Liver (tissue), 9 donors: Measurements from ENCODE around the gene SLC6A17. TPM values are rescaled to one million over a fixed set of nuclear protein-coding genes. Genes with fewer than 3 reads are reported as not detected.

Experiments used
- DNase-seq: peaks from one replicate; pipeline ENCODE4 v3.0.0-alpha.2; 2017; ENCODE audit warnings: low spot score
- H3K27ac ChIP-seq, 2 donors: one replicate each; pipeline ENCODE4 v1.7.0; 2013; ENCODE audit warnings: inconsistent platforms in 2 of 2, low read length in 2 of 2, control low read depth in 1 of 2, low read depth in 1 of 2, mild to moderate bottlenecking in 1 of 2
- H3K27me3 ChIP-seq, 4 donors: one replicate each; pipeline versions ENCODE4 v1.6.1 to v1.7.0; 2013; ENCODE audit warnings: low read length in 3 of 4, inconsistent platforms in 1 of 4, mild to moderate bottlenecking in 1 of 4, moderate library complexity in 1 of 4; ENCODE audit not compliant: control insufficient read depth in 4 of 4, insufficient read depth in 4 of 4
- H3K36me3 ChIP-seq, 4 donors: one replicate each; pipeline versions ENCODE4 v1.6.1 to v1.7.0; 2013; ENCODE audit warnings: low read length in 3 of 4, mild to moderate bottlenecking in 3 of 4, low read depth in 1 of 4, moderate library complexity in 1 of 4; ENCODE audit not compliant: control insufficient read depth in 4 of 4, insufficient read depth in 3 of 4
- H3K4me1 ChIP-seq, 4 donors: one replicate each; pipeline versions ENCODE4 v1.6.1 to v1.7.0; 2013; ENCODE audit warnings: low read length in 3 of 4, mild to moderate bottlenecking in 3 of 4, moderate library complexity in 1 of 4; ENCODE audit not compliant: control insufficient read depth in 4 of 4, insufficient read depth in 4 of 4
- H3K4me3 ChIP-seq, 3 donors: one replicate each; pipeline versions ENCODE4 v1.6.1 to v1.7.0; 2013; ENCODE audit warnings: low read length in 3 of 3, control low read depth in 1 of 3, low read depth in 1 of 3, mild to moderate bottlenecking in 1 of 3
- H3K9ac ChIP-seq, 2 donors: one replicate each; pipeline ENCODE4 v1.7.0; 2013; ENCODE audit warnings: low read length in 2 of 2, mild to moderate bottlenecking in 2 of 2, moderate library complexity in 2 of 2, control low read depth in 1 of 2, low read depth in 1 of 2
- H3K9me3 ChIP-seq, 4 donors: one replicate each; pipeline versions ENCODE4 v1.6.1 to v1.7.0; 2013; ENCODE audit warnings: low read length in 3 of 4; ENCODE audit not compliant: control insufficient read depth in 4 of 4
- EGR1 ChIP-seq, 2 donors: IDR thresholded peaks; 2 replicates each; pipeline ENCODE4 v1.6.1; 2016 to 2018; ENCODE audit warnings: antibody characterized with exemption in 2 of 2, low read depth in 2 of 2
- FOXA1 ChIP-seq: IDR thresholded peaks from 2 replicates; pipeline ENCODE4 v1.6.1; 2016; ENCODE audit warnings: antibody characterized with exemption
- FOXA2 ChIP-seq: IDR thresholded peaks from 2 replicates; pipeline ENCODE4 v1.6.1; 2016; ENCODE audit warnings: antibody characterized with exemption
- GABPA ChIP-seq, 2 donors: IDR thresholded peaks in 1 of 2; conservative IDR thresholded peaks in 1 of 2; 2 replicates each; pipeline ENCODE4 v1.6.1; 2016; ENCODE audit warnings: antibody characterized with exemption in 2 of 2, mild to moderate bottlenecking in 1 of 2, moderate library complexity in 1 of 2
- HNF4A ChIP-seq, 2 donors: conservative IDR thresholded peaks; 2 replicates each; pipeline ENCODE4 v1.6.1; 2016; ENCODE audit warnings: antibody characterized with exemption in 2 of 2, mild to moderate bottlenecking in 2 of 2
- HNF4G ChIP-seq: IDR thresholded peaks from 2 replicates; pipeline ENCODE4 v1.6.1; 2016; ENCODE audit warnings: antibody characterized with exemption
- JUND ChIP-seq, 2 donors: IDR thresholded peaks; 2 replicates each; pipeline ENCODE4 v1.6.1; 2016; ENCODE audit warnings: antibody characterized with exemption in 2 of 2
- NR2F2 ChIP-seq: IDR thresholded peaks from 2 replicates; pipeline ENCODE4 v1.6.1; 2016; ENCODE audit warnings: antibody characterized with exemption
- RAD21 ChIP-seq, 2 donors: IDR thresholded peaks; 2 replicates each; pipeline ENCODE4 v1.6.1; 2016; ENCODE audit warnings: antibody characterized with exemption in 2 of 2, mild to moderate bottlenecking in 2 of 2
- RXRA ChIP-seq, 2 donors: IDR thresholded peaks; 2 replicates each; pipeline ENCODE4 v1.6.1; 2017 to 2018; ENCODE audit warnings: antibody characterized with exemption in 2 of 2, mild to moderate bottlenecking in 1 of 2
- SP1 ChIP-seq: IDR thresholded peaks from 2 replicates; pipeline ENCODE4 v1.6.1; 2018; ENCODE audit warnings: antibody characterized with exemption, mild to moderate bottlenecking
- TAF1 ChIP-seq: conservative IDR thresholded peaks from 2 replicates; pipeline ENCODE4 v1.6.1; 2016; ENCODE audit warnings: antibody characterized with exemption, mild to moderate bottlenecking
- YY1 ChIP-seq: IDR thresholded peaks from 2 replicates; pipeline ENCODE4 v1.6.1; 2016; ENCODE audit warnings: antibody characterized with exemption, mild to moderate bottlenecking
- WGBS: extraction: QIAGEN DNeasy Blood & Tissue Kit; methylation state at CpG from one replicate; pipeline ENCODE4 v1.1.7; 2013; 5-methylcytosine and 5-hydroxymethylcytosine counted together
- polyA plus RNA-seq, 2 donors: library from polyadenylated mRNA; stranded (reverse) in 1 of 2; unstranded in 1 of 2; fragments of 200-250 nt in 1 of 2; fragments of >200 nt in 1 of 2; fragmentation: Nextera tagmentation in 1 of 2; extraction: Ambion mirVana in 1 of 2; gene quantifications; one replicate each; pipeline versions ENCODE4 v1.2.1 to v1.2.3, GENCODE V29; 2013 to 2015
- total RNA-seq, 2 donors: library from RNA; depleted of rRNA; stranded (reverse); fragments of >200 nt; gene quantifications; one replicate each; pipeline ENCODE4 v1.2.3, GENCODE V29; 2014
- TF ChIP-seq, protein P1 (sequence below): fragments of 150-350 bp; IDR thresholded peaks from 2 replicates; pipeline ENCODE4 v1.5.1; 2017; ENCODE audit warnings: improper control_type of control experiment, low read depth, low read length; ENCODE audit not compliant: missing input control
- TF ChIP-seq, protein P2 (sequence below): IDR thresholded peaks from 2 replicates; pipeline ENCODE4 v1.6.1; 2016; ENCODE audit warnings: antibody characterized with exemption
- TF ChIP-seq, protein P3 (sequence below): IDR thresholded peaks from 2 replicates; pipeline ENCODE4 v1.6.1; 2016; ENCODE audit warnings: antibody characterized with exemption, mild to moderate bottlenecking
- TF ChIP-seq, protein P4 (sequence below): IDR thresholded peaks from 2 replicates; pipeline ENCODE4 v1.6.1; 2016; ENCODE audit warnings: antibody characterized with exemption
- TF ChIP-seq, protein P5 (sequence below): IDR thresholded peaks from 2 replicates; pipeline ENCODE4 v1.6.1; 2016; ENCODE audit warnings: antibody characterized with exemption
- donor health status: healthy.
- donor health status: healthy.
- donor health status: healthy.
- donor health status: healthy.
- donor health status: healthy.

Gene SLC6A17
- total and polyA plus RNA-seq, 4 donors, result not detected

DNA sequence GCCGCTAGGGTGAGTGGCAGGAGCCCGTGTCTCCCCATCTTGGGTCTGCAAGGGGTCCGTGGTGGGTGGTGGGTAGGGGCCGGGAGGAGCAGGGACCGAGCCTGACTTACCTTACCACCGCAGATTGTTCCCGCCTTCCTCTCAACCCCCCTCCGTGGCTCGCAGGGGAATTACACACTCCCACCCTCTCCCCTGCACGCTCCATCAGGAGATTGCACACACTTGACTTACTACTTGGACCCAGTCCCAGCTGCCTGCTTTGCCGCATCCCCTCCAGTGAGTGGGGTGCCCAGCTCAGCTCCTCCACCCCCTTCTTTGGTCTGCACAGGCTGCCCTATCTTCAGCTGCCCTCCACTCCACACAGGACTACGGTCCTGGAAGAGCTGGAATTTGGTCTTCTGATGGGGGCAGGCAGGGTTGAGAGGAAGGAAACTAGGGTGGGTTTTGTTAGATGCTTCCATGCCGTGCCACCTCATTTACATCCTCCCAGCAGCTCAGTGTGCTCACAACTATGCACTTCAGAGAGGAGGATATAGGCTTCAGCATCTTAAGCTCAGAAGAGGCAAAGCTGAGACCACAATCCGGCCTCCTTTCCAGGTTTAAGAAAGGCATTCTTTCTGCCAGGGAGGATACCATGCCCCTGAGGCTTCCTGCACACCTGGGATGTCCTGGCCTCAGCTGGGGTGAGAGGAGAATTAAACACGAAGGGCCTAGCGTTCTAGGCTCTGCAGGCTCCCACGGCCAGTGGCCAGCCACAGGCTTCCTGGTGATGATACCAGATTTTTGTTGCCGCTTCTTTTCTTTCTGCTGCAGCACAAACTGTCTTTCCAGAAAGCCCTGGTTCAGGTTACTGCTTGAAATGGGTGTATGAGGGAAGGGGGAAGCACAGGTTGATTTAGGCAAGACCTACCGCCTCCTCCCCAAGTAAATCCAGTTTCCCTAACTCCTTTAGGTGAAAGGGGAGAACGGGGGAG is 62.2 kb downstream of the SLC6A17 start:
- peaks cover 0 to 18% (median 8%) of the 10 kb centered on the region in 4 donors for H3K4me1 ChIP-seq
- no peaks in the 10 kb centered on the region for H3K9me3 ChIP-seq
- H3K27ac ChIP-seq, result no peak overlapping the region
- peaks cover 0 to 2% (median 0%) of the 10 kb centered on the region in 4 donors for H3K27me3 ChIP-seq
- 57% methylated on average over 20 of the region's 20 CpGs for WGBS
- TF ChIP-seq RXRA (IDR thresholded peaks at IDR 0.05) (no peak), FOXA1 (no peak), TAF1 (no peak), EGR1 (IDR thresholded peaks at IDR 0.05; ENCODE audit: low read depth in 2 of 2) (no peak), RAD21 (IDR thresholded peaks at IDR 0.05) (no peak), YY1 (no peak), SP1 (no peak), GABPA (IDR thresholded peaks at IDR 0.05 in 1 of 2, conservative IDR thresholded peaks at IDR 0.05 in 1 of 2) (no peak), HNF4A (conservative IDR thresholded peaks at IDR 0.05) (no peak), NR2F2 (no peak), JUND (IDR thresholded peaks at IDR 0.05) (no peak), HNF4G (no peak), FOXA2 (no peak)
- TF ChIP-seq, protein P1, sequence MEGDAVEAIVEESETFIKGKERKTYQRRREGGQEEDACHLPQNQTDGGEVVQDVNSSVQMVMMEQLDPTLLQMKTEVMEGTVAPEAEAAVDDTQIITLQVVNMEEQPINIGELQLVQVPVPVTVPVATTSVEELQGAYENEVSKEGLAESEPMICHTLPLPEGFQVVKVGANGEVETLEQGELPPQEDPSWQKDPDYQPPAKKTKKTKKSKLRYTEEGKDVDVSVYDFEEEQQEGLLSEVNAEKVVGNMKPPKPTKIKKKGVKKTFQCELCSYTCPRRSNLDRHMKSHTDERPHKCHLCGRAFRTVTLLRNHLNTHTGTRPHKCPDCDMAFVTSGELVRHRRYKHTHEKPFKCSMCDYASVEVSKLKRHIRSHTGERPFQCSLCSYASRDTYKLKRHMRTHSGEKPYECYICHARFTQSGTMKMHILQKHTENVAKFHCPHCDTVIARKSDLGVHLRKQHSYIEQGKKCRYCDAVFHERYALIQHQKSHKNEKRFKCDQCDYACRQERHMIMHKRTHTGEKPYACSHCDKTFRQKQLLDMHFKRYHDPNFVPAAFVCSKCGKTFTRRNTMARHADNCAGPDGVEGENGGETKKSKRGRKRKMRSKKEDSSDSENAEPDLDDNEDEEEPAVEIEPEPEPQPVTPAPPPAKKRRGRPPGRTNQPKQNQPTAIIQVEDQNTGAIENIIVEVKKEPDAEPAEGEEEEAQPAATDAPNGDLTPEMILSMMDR, result no peak
- TF ChIP-seq, protein P2, sequence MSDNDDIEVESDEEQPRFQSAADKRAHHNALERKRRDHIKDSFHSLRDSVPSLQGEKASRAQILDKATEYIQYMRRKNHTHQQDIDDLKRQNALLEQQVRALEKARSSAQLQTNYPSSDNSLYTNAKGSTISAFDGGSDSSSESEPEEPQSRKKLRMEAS, result no peak
- TF ChIP-seq, protein P3, sequence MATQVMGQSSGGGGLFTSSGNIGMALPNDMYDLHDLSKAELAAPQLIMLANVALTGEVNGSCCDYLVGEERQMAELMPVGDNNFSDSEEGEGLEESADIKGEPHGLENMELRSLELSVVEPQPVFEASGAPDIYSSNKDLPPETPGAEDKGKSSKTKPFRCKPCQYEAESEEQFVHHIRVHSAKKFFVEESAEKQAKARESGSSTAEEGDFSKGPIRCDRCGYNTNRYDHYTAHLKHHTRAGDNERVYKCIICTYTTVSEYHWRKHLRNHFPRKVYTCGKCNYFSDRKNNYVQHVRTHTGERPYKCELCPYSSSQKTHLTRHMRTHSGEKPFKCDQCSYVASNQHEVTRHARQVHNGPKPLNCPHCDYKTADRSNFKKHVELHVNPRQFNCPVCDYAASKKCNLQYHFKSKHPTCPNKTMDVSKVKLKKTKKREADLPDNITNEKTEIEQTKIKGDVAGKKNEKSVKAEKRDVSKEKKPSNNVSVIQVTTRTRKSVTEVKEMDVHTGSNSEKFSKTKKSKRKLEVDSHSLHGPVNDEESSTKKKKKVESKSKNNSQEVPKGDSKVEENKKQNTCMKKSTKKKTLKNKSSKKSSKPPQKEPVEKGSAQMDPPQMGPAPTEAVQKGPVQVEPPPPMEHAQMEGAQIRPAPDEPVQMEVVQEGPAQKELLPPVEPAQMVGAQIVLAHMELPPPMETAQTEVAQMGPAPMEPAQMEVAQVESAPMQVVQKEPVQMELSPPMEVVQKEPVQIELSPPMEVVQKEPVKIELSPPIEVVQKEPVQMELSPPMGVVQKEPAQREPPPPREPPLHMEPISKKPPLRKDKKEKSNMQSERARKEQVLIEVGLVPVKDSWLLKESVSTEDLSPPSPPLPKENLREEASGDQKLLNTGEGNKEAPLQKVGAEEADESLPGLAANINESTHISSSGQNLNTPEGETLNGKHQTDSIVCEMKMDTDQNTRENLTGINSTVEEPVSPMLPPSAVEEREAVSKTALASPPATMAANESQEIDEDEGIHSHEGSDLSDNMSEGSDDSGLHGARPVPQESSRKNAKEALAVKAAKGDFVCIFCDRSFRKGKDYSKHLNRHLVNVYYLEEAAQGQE, result no peak
- TF ChIP-seq, protein P4, sequence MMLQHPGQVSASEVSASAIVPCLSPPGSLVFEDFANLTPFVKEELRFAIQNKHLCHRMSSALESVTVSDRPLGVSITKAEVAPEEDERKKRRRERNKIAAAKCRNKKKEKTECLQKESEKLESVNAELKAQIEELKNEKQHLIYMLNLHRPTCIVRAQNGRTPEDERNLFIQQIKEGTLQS, result no peak
- TF ChIP-seq, protein P5, sequence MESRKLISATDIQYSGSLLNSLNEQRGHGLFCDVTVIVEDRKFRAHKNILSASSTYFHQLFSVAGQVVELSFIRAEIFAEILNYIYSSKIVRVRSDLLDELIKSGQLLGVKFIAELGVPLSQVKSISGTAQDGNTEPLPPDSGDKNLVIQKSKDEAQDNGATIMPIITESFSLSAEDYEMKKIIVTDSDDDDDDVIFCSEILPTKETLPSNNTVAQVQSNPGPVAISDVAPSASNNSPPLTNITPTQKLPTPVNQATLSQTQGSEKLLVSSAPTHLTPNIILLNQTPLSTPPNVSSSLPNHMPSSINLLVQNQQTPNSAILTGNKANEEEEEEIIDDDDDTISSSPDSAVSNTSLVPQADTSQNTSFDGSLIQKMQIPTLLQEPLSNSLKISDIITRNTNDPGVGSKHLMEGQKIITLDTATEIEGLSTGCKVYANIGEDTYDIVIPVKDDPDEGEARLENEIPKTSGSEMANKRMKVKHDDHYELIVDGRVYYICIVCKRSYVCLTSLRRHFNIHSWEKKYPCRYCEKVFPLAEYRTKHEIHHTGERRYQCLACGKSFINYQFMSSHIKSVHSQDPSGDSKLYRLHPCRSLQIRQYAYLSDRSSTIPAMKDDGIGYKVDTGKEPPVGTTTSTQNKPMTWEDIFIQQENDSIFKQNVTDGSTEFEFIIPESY, result no peak
- peak overlapping the region in 1 of 3 donors; percentile 67 for H3K4me3 ChIP-seq
- no peak for DNase-seq
- no peaks in the 10 kb centered on the region for H3K36me3 ChIP-seq
- H3K9ac ChIP-seq, result no peak overlapping the region
